RWPE1 (cell line): Measurements from ENCODE around the gene NAB1.
"Not testable (repeated sequence)": the region's sequence is repeated elsewhere in the genome, so short reads cannot be mapped to it uniquely, and the experiment has no call there.

ENCODE experiments used
- CTCF ChIA-PET: fragments of 350-600 bp; sonication (Branson Sonifier 250); formaldehyde crosslinking; extraction: SDS; loops from one replicate; lab custom pipeline; 2021; lab: Yijun Ruan, JAX
- POLR2A ChIA-PET: fragments of 400-600 bp; formaldehyde crosslinking; extraction: SDS; loops from one replicate; lab custom pipeline; 2020; ENCODE audit warnings: antibody characterized with exemption; ENCODE audit not compliant: low non-redundant PET; lab: Yijun Ruan, JAX
- DNase-seq: peaks from one replicate; pipeline ENCODE4 v3.0.0; 2012; ENCODE audit warnings: low spot score
- H3K27ac ChIP-seq: fragments of 450-650 bp; 2 replicates; pipeline ENCODE4 v1.5.1; 2017
- CTCF ChIP-seq: fragments of 450-650 bp; conservative IDR thresholded peaks from 2 replicates; pipeline ENCODE4 v1.5.1; 2017; ENCODE audit warnings: low read depth, mild to moderate bottlenecking

NAB1 gene

GRCh38 chr2:190607657-190608357 is 41.1 kb upstream of the NAB1 start:
- ChIA-PET POLR2A (interaction anchor here (0.6 kb wide), 1 partner anchor 203 kb away, joined by 4 read pairs; no protein-coding TSS in a partner anchor), CTCF (no interaction called here)
- peak; percentile 72 for DNase-seq
- peak overlapping the region; percentile 96; the same call in 1 of the 2 replicates for H3K27ac ChIP-seq
- no peak for TF ChIP-seq CTCF

DNA sequence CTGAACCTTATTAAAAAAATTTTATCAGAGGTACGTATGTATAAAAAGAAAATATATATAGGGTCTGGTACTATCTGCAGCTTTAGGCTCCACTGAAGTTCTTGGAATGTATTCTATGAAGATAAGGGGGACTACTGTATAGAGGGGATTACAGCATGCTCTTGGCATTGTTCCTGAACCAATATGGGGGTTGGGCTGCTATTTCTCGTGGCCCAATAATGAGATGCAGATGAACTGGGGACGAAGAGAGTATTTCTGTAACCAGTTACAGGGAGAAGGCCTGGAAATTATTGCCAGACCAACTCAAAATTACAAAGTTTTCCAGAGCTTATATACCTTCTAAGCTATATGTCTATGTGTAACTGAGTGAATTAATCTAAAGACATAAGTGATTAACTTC is 40.0 kb upstream of the NAB1 start:
- H3K27ac ChIP-seq, POLR2A ChIA-PET, DNase-seq, CTCF ChIA-PET: not testable (repeated sequence)

GRCh38 chr2:190609397-190609796 is 39.5 kb upstream of the NAB1 start:
- CTCF ChIA-PET, DNase-seq, POLR2A ChIA-PET, H3K27ac ChIP-seq: not testable (repeated sequence)

DNA sequence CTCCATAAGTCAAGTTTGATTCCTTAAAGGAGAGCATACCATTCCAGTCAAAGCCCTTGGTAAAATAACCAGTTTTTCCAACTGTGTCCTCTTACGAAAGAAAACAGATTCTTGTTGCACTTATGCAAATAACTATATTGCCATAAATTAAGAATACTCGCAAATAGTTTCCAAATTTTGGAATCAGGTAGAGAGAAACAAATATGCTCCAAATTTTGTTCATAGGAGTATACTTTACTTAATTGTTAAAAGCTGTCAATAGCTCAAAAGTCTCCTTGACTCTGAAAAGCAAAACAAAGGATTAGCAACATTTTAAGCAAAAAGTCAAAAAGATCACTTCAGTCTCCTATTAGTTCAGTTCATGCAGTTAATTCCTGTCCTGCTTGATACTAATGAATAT is 38.4 kb upstream of the NAB1 start:
- H3K27ac ChIP-seq, POLR2A ChIA-PET, DNase-seq, CTCF ChIA-PET: not testable (repeated sequence)

DNA sequence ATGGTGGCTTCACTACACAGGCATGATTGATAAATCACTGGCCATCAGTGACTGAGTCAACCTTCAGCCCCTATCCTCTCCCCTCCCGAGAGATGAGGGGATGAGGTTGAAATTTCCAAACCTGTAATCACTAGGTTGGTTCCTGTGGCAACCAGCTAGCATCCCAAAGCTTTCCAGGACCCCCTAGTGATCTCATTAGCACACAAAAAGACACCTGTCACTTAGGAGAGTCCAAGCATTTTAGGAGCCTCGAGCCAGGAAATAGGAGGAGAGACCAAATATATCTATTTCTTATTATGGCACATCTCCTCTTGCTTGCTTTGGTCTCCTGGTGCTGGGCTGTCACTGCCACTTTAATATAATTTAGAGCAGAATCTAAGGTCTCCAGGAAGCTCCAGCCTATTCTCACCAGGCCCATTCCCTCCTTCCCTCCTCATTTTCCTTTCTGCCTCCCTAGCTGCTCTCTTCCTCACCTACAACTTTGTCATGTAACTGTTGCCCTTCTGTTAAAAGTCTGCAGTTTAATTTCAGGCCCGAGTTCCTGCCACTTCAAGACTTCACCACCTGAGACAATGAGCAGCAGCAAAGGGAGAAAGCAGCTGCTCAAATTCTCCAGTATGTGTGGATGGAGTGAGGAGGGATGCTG is 33.2 kb upstream of the NAB1 start:
- CTCF ChIA-PET: no interaction called here
- POLR2A ChIA-PET: no interaction called here

DNA sequence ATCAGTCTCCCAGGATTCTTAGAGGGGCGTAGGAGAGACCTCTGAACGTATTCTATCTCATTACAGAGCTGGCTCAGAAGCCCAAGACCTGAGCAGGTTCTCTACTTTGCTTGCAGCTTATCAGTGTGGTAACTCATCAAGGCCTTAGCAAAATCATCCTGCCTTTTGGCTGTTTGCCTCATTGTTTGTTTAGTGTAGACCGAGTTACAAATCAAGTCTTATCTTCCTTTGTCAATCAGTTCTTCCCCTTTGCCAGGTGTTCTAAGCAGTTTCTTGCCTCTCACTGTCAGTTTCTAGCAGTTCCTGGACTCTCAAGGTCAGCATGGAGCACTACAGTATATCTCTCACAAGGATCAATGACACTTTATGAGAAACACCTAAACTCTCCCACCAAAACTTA is 30.9 kb upstream of the NAB1 start:
- no peak for DNase-seq
- H3K27ac ChIP-seq: no peak overlapping the region
- TF ChIP-seq CTCF: no peak
- POLR2A ChIA-PET: no interaction called here
- CTCF ChIA-PET: no interaction called here

More for the DNA sequence above, 33.2 kb upstream of the NAB1 start:
- DNase-seq: no peak
- TF ChIP-seq CTCF: no peak
- H3K27ac ChIP-seq: no peak overlapping the region

- ChIA-PET CTCF (no interaction called here), POLR2A (no interaction called here)
- DNase-seq: no peak
- no peak overlapping the region for H3K27ac ChIP-seq
- no peak for TF ChIP-seq CTCF
Observed at GRCh38 chr2:190625691-190626090, 23.2 kb upstream of the NAB1 start.

GRCh38 chr2:190626641-190627210 is 22.2 kb upstream of the NAB1 start:
- ChIA-PET POLR2A (no interaction called here), CTCF (no interaction called here)
- no peak for DNase-seq
- TF ChIP-seq CTCF: no peak
- H3K27ac ChIP-seq: no peak overlapping the region
